Dermis blood vessel endothelial cell (primary cell): ENCODE data around the gene VWA7. TPM values are rescaled to one million over a fixed set of nuclear protein-coding genes. Genes with fewer than 3 reads are reported as not detected.

Source experiments
- DNase-seq: peaks from one replicate; pipeline ENCODE4 v3.0.0; 2010
- total RNA-seq: library from RNA; depleted of rRNA; stranded (reverse); fragments of >200 nt; gene quantifications from 2 replicates; pipeline ENCODE4 v1.2.3, GENCODE V29; 2014

The VWA7 gene
- total RNA-seq, 1 donor from 2014 or later: 0.34 TPM

DNA sequence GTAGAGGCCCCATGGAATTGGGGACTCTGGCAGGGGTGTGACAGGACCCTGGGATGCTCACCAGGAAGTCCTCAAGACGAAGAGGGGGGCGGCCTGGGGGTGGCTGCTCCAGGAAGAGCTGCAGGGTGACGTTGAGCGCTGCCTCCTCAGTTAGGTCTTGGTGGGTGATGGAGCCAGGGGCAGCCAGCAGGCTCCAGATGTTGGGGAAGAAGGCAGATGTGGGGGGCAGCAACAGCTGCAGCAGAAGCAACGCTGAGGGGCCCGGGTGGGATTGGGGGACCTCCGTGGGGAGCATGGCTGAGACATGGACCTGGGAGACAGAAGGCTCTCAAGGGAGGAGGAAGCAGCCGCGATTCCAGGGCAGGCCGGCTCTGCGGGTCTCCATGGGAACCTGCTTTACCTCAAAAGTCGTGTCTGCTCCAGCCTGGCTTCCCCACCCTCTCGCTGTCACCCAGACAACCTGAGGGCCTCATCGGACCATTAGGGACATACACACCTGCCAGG, 591 bp downstream of the VWA7 start:
- no peak for DNase-seq

DNA sequence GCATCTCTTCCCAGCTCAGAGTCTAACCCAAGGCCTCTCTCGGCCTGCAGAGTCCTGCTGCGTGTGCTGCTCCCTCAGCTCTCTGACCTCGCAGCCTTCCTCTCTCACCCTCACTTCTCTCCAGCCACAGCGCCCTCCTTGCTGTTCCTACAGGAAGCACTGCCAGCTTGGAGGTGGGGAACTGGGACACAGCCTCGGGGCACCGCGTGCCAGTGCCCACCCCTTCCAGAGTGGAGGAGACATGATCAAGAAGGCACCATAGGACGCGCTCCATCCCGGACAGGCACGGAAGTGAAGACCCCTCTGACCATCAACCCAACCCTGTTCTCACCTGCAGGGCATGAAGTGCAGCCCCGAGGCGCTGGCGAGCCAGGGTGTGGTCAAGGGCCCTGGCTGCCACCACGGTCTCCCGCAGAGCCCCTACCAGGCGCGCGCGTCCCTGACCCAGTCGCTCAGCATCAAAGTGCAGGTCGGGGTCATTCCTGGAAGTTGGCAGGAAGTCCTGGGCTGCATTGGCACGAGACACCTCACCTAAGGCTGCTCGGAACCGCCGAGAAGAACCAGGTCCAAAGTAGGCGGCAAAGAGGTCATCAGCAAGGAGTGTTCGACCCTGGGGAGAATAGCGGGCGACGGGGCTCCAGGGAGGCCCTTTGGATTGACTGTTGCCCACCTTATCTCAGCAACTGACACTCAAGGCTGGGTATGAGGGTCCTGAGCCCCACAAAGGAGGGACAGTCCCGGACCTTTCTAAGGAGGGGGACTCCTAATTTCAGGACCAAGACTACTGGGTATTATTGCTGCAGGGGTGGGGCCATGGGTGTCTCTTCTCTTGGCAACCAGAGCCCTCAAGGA, 1.3 kb downstream of the VWA7 start:
- no peak for DNase-seq

DNA sequence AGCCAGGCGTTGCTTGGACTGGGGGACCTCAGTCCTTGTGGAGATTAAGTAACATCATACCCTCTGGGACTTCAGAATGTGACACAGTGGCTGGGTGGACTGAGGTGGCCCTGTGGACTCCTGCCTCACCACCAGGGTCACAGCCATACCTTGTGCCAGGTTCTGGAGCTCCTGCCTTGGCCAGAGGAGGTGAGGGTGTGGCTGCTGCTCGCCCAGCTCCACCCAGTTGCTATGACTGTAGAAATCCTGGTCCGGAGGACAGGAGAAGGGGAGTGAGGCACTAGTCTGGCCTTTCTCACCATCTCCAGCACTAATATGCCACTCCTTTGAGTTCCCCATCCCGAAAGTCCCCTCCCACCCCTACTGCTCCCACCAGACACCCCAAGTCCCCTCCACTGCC, 1.9 kb downstream of the VWA7 start:
- no peak for DNase-seq

DNA sequence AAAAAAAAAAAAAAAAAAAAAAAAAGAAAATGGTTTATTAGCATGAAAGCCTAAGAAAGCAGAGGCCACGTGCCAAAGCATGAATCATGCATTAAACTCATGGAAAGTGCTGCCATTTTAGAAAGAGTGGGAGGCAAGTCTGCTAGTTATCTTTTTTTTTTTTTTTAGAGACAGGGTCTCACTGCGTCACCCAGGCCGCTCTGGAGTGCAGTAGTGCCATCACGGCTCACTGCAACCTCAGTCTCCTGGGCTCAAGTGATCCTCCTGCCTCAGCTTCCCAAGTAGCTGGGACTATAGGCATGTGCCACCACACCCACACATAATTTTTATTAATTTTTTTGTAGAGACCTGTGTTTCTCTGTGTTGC, 5.2 kb downstream of the VWA7 start:
- no peak for DNase-seq

DNA sequence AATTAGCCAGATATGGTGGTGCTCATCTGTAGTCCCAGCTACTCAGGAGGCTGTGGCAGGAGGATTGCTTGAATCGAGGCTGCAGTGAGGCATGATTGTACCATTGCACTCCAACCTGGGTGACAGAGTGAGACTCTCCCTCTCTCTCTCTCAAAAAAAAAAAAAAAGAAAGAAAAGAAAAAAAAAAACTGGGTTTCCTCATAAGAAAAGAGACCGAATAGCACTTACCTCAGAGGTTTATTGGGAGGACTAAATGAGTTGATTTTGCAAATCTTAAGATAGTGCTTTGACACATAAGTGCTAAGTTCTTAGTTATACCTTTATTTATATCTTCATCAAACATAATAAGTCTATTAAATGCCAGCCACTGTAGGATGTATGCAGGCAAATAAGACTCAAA, 6.3 kb downstream of the VWA7 start:
- no peak for DNase-seq

DNA sequence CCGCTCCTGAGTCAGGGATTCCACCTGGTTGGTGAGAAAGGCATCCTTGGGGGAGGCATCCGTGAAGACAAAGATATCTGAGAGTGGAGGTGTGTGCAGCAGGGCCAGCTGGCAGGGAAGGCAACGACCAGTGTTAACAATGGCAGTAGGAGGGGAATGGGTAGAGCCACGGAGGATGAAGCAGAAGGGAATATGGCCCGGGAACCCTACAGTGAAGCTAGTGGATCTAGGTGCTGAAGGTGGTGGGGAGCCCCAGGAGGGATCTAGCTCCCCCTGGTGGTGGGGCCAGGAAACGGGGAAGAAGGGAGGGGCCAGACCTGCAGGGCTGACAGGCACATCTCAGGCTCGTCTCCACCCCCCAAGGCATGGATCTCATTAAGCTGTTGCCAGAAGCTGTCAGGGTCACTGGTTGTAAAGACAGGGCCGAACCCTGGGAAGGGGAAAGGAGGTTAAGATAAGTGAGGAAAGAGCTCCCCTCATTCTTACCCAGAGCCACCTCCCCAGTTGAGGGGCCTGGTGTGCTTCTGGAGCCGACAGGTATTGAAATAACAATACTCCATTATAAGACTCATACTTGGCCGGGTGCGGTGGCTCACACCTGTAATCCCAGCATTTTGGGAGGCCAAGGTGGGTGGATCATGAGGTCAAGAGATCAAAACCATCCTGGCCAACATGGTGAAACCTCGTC, 7.3 kb downstream of the VWA7 start:
- peak; percentile 84 for DNase-seq

DNA sequence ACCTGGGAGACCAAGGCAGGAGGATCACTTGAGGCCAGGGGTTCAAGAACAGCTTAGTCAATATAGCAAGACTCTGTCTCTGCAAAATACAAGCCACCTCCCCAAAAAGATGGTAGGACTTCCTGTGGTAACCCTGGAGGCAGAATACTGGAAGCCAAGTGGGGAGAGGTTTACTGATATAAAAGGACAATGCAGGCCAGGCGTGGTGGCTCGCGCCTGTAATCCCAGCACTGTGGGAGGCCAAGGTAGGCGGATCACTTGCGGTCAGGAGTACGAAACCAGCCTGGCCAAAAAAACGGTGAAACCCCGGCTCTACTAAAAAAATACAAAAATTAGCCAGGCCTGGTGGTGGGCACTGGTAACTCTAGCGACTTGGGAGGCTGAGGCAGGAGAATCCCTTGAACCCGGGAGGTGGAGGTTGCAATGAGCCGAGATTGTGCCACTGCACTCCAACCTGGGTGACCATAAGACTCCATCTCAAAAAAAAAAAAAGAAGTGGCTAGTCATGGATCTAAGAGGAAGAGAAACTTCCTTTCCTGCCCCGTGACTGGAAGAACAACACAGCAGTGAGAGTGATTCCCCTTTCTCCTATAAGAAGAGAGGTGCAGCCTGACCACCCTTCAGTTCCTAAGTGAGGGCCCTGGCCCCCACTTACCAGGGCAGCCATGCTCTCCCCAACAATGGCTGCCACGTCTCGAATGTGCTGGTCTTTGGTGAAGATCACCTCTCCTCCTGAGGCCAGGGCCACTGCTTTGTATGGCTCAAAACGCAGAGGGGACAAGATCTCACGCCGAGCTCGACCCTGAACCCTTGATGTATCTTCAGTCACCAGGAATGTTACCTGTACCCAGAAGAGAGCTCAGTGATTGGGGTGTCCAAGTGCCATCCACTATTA, 8.5 kb downstream of the VWA7 start:
- DNase-seq: peak; percentile 41

DNA sequence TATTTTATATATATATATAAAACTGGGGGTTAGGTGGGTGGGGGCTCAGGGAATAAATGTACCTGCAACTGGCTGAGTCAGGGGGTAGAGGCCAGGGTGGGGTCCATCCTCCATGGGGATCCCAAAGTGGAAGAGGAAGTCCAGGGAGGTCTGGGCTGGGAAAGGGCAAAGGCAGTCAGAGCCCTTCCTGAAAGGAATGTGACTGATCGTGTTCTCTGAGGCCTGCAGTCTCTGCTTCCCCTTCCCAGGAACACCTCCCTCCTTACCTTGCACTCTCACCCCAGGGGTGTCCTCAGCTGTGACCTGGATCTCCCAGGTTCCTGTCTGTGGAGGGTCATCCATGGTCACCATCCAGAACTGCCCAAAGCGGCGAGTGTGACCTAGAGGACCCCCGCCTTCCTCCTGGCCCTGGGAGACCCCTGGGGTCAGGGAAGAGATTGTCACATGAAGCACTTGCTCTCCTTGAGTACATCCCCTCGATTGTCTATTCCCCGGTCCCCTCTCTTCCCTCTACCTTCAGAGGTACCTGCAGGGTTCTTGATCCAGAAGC, 10.0 kb downstream of the VWA7 start:
- no peak for DNase-seq

DNA sequence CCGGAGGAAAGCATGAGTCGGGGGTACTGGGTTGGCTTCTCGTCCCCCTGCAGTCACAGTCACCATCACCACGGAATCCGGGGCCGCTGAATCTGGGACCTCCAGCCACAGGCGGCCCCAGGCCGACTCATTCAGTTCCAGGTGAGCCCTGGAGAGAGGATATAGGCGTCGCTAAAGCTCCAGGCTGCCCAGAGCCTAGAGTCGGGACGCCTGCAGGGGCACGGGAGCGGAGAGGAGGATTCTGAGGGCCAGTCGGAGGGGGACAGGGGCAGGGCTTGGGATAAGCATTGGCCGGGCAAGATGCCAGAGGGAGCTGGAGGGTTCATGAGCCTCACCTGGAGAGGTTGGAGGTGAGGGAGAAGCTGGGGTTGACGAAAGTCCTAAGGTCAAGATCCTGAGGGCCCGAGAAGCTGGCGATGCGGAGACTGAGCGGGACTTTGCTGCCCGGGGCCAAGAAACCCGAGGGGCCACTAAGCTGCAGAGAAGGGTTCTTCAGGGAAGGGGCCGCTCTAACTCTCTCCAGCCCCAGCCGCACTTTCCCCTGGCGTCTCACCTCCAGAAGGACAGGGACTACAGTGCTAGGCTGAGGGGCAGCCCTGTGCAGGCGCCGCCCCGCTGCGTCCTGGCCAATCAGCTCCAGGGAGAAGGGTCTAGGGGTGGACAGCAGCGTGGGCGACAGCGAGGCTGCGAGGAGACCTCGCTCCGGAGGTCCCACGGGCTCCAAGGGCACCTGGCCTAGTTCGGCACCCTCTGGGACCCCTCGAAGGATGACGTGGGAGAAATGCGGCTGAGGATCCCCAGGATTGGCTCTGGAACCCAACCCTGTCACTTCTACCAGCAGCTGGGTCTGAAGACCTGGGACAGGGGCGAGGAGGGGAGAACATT, 11.0 kb downstream of the VWA7 start:
- DNase-seq: peak; percentile 54

DNA sequence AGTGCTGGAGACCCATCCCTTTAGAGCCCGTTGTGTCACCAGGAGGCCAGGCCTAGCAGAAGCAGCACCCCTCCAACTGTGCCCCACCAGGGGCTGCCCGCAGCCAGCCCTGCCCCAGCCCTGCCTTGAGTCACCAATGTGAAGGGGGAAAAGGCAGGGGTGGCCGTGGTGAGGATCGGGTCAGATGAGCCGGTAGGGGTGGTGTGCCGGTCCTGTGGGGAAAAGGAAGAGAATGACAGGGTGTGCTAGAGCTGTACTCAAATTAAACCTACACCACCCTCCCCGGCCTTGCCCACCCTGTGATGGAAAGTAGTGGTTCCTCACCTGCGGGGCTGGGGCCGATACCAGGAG, 11.6 kb downstream of the VWA7 start:
- no peak for DNase-seq

DNA sequence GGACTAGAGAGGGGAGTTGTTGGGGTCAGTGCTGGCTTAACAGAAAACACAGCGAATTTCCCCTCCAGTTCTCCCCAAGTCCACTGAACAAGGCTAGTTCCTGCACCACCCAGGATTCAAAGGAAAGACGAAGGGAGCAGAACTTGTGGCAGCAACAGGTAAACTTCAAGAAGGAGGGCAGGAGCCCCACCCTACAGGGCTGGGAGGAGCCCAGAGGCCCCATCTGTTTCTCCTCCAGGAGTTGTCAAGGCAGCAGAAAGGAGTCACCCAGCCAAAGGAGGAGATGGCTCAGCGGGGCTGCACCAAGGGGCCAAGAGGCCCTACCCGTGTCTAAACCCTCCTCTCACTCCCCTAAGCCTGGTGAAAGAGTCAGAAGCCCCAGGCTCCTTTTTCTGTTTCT, 12.9 kb downstream of the VWA7 start:
- no peak for DNase-seq

DNA sequence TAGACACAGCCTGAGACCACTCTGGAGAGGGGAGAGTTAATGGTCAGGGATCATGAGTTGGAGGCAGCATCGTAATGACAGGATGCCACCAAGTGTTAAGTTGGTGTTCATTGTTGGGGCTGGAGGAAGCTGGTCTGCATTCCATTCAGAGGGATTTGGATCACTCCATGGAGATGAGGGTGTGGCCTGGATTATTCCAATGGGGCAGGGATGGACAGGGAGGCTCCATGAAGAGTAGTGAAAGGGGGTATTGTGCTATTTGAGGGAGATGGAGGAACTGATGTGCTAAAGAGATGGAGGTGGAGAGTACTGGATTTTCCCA, 13.5 kb downstream of the VWA7 start:
- peak; percentile 86 for DNase-seq

DNA sequence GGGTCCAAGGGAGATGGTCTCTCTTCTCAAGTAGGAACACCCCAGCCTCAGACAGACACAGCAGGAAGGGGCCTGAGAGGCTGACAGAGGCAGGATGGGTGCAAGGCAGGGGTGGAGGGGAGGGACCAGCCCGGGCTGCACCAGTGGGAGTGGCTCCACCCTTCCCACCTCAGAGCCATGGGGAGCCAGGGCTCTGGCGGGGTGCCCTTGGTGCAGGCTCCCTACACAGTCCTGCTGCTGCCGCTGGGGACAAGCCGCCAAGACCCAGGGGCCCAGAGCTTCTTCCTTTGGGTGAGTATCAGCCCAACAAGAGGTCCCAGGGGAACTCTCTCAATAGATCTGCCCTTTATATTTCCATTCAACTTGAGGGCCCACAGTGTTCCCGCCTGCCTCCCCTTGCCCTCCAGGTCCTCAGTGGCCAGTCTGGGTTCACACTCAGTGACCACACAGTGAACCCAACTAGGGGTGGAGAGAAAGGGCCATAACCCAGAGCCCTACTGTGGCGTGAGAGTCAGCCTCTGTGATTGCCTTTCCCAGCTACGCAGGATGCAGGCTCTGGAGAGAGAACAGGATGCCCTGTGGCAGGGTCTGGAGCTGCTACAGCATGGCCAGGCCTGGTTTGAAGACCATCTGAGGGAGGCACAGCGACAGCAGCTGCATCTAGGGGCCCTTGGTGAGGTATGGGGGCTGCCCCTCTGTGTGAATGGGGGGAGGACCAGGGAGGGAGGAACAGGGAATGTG, 14.1 kb downstream of the VWA7 start:
- DNase-seq: no peak

DNA sequence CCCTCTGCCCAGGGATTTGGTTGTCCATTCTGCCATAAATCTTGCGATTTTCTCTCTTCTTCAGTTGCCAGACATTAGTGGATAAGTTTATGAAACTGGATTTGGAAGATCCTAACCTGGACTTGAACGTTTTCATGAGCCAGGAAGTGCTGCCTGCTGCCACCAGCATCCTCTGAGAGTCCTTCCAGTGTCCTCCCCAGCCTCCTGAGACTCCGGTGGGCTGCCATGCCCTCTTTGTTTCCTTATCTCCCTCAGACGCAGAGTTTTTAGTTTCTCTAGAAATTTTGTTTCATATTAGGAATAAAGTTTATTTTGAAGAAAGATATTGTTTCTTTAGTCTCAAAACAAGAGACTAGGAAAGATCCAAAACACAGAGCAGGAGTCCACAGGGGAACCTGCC, 14.8 kb downstream of the VWA7 start, which contains the start of gene SAPCD1:
SAPCD1 (plus strand) TSS at position 301 of the 400 bp plus-strand sequence. CDS start 399 bp downstream, outside the sequence.
- DNase-seq: no peak

DNA sequence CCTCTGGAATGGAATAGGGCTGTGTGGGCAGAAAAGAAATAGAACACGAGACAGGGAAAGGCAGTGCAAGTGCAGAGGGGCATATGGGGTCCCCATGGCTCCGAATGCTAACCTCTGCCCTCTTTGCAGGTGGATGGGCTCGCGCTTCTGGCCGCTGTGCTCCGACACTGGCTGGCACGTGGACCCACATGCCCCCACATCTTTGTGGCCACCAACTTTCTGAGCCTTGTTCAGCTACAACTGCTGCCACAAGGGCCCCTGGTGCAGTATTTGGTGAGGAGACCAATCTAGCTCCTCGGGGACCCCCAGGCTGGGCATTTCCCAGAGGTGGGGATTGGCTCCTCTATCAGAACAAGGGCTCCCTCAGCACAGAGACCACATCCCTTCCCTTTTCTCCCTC, 15.8 kb downstream of the VWA7 start:
- no peak for DNase-seq

DNA sequence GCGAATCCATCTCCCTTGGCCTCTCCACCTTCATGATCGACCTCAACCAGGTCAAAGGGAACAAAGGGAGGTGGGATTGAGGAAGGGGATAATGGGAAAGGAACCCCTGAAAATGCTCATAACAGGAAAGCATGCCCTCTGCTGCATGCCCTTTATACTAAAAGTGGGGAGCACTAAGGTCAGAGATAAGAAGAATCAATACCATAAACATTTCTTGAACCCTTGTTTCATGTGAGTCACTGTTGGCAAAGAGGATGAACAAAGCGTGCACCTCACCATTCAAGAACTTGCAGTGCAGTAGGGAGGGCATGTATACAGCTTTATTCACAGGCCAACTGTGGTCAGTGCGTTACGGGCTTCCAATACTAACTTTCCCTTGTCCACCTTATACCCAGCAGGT, 16.3 kb downstream of the VWA7 start:
- no peak for DNase-seq

DNA sequence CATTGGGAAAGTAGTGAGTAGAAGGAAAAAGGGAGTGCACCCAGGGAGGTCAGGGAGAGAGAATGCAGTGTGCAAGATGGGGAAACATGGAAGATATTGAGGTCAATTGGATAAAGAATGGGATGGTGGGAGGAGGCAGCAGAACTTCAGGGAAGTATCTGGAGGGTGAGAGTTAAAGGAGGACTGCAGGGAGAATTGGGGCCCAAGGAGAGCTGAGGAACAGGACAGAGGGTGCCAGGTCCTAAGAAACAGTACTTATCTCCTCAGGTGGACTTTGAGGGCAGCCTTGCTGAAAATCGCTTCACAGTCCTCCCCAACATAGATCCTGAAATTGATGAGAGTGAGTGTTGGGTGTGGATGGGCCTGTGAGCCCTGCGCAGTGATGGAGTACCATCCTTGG, 18.8 kb downstream of the VWA7 start:
- DNase-seq: no peak

DNA sequence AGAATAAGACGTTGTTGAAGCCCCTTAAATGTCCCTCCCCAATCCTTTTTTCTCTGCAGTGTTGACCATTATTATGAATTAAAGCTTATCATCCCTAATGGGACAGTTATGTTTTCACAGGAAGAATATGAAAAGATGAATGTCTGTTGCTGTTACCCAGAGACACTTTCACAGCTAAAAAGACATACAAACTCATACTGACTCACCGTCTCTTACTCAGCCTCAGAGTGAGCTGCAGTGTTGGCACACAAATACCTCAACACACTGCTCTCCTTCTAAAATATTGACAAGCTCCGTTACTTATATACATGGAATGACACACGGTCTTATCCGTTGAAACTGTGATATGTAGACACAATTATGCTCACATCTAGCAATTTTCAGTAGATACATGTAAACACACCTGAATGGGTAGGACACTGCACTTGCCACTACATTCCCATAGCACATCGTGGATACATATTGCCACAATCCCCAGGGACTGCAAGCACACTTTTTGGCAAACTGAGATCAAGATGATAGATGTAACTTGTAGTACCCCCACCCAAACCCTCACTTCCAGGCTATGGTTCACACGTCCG, 24.3 kb downstream of the VWA7 start:
- no peak for DNase-seq

DNA sequence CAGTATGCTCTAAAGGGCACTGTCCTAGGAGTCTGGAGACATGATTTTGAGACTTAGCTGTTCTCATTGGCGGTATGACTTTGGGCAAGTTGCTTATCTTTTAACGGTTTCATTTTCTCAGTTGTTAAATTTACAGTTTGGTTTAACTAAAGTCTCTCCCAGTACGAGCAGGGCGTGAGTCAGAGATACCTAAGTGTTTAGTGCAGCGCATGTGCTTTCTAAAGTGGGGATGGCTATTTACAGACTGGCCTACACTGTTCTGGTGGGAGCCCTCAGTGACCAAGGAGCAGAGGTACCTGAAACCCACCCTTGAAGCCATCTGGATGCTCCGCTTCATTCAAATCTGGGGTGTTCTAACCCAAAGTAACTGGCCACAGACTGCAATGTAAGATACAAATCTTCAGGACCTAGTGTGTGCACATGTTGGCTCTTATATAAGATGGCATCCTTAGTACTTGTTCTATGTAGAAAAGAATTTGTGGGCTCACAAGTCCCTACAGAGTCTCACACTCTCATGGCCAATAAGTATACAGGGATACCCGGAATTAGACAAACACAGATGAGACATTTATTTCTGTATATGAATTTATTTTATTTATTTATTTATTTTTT, 26.6 kb downstream of the VWA7 start:
- DNase-seq: no peak

DNA sequence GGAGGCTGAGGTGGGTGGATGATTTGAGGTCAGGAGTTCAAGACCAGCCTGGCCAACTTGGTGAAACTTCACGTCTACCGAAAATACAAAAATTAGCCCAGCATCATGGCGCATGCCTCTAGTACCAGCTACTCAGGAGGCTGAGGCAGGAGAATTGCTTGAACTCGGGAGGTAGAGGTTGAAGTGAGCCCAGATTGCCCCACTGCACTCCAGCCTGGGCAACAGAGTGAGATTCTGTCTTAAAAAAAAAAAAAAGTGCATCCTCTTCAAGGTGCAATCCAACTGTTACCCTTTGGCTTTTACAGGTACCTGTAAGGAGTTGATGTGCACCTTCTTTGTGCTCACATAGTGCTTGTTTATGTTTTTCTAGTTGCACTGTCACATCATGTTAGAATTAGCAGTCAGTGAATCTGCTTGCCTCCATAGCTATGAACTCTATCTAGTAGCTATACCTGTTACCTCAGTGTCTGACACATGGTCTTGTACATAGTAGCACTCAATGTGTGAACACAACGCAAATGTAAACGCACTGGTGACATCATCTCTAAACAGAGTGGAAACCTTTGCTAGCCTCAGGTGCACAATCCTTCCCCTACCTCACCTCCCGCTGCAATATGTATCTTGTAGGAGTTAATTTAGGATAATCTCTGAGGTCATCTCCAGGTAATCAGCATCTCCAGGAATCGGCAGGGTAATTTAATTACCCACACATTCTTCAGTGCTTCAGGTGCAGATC, 27.7 kb downstream of the VWA7 start:
- DNase-seq: no peak
